ENCODE measurements around the gene CEP85. TPM values are rescaled to one million over a fixed set of nuclear protein-coding genes. Genes with fewer than 3 reads are reported as not detected.
A peak's percentile ranks its signal among the peaks of the same experiment; 100 is the strongest.

CEP85 gene
- polyA plus RNA-seq, 1 donor from 2014 or later = 6.6 TPM

DNA sequence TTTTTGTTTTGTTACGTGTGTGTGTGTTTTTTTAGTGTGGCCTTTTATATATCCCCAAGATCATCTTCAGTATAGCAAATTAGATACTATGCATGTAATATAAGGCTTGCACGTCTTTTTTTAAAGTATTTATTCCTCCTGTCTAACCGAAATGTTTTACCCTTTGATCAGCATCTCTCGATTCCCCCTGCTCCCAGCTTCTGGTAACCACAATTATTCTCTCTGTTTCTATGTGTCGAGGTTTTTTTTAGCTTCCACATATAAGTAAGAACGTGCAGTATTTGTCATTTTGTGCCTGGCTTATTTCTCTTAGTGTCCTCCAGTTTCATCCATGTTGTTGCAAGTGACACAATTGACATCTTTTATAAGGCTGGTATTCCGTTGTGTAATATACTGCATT, 18.7 kb downstream of the CEP85 start:
- Mint-ChIP-seq H3K4me1 (peaks cover 7 to 11% (median 10%) of the 10 kb centered on the region in 3 donors), H3K27me3 (no peaks in the 10 kb centered on the region), H3K27ac (no peak overlapping the region), H3K36me3 (peaks cover 1% of the 10 kb centered on the region), H3K9me3 (no peaks in the 10 kb centered on the region), H3K4me3 (no peak overlapping the region)

DNA sequence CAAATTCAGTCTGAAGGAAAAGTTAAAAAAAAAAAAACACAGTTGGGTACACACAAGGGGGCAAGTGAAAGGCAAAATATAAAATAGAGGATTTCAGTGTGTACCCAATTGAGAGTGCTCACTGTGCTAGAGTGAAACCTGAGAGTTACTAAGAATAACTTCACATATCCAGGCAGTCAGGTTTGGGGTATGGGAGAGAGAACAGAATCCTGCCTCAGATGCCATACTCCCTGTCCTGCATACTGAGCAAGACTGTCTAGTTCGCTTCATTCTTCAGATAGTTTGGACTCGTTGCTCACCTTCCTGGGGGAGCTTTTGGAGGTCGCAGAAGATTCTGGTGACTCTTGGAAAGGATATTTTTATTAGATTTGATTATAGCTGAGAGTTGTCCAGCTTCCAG, 20.4 kb downstream of the CEP85 start:
- H3K27me3 Mint-ChIP-seq = no peaks in the 10 kb centered on the region
- no peak overlapping the region for H3K27ac Mint-ChIP-seq
- no peak overlapping the region for H3K4me3 Mint-ChIP-seq
- peaks cover 15 to 23% (median 17%) of the 10 kb centered on the region in 3 donors for H3K4me1 Mint-ChIP-seq
- peaks cover 3% of the 10 kb centered on the region for H3K36me3 Mint-ChIP-seq
- no peaks in the 10 kb centered on the region for H3K9me3 Mint-ChIP-seq

DNA sequence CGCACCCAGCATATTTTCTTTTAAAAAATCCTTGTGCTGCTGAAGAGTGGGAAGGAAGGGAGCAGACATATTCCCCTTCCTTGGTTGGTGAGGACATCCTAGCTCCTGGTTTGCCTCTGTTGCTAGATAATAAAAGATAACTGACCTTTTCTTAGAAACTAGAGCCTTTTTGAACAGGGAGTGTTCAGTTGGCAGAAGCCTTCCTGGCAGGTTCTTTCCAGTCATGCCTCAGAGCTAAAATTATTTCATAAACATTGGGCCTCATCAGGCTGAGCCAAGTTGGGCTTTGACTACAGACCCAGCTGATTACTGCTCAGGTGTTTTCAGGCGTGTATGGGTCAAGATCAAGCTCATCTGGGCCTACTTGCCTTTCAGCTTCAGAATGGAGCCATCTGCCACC, 23.2 kb downstream of the CEP85 start:
- Mint-ChIP-seq H3K4me3 (peak overlapping the region in 1 of 4 donors; percentile 3), H3K27me3 (no peaks in the 10 kb centered on the region), H3K9me3 (no peaks in the 10 kb centered on the region), H3K36me3 (peaks cover 2% of the 10 kb centered on the region), H3K4me1 (peaks cover 19 to 22% (median 21%) of the 10 kb centered on the region in 3 donors), H3K27ac (peak overlapping the region in 1 of 3 donors; percentile 59)

DNA sequence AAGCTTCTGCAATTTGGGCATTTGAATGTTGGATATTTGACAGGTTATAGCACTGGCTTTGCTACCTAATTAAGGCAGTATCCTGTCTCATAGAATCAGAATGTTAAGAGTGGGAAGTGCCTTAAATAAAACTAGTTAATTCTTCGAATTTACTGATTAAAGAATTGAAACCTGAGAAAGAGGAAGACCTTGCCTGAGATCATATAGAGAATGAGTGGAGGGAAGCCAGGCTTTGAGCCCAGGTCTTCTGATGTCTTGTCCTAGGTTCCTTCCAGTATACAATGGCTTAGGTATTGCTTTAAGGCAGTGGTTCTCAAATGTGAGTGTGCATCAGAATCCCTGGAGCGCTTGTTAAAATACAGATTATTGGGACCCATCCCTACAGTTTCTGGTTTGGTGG, 25.0 kb downstream of the CEP85 start:
- Mint-ChIP-seq H3K4me3 (peak overlapping the region in 1 of 4 donors; percentile 42), H3K4me1 (peaks cover 19 to 25% (median 22%) of the 10 kb centered on the region in 3 donors), H3K27me3 (no peaks in the 10 kb centered on the region), H3K9me3 (no peaks in the 10 kb centered on the region), H3K27ac (no peak overlapping the region), H3K36me3 (peaks cover 4% of the 10 kb centered on the region)

DNA sequence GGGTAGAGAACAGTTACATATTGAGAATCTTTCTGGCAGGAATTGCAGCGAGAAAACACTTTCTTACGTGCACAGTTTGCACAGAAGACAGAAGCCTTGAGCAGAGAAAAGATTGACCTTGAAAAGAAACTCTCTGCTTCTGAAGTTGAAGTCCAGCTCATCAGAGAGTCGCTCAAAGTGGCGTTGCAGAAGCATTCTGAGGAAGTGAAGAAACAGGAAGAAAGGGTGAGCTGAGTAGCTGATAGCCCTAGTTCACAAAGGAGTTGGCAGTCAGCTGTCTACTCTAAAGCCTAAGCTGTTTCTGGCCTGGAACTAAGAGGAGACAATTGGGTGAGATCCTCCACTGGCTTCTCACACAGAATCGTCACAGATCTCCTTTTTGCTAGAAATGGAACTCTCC, 25.6 kb downstream of the CEP85 start:
- H3K4me1 Mint-ChIP-seq = peaks cover 19 to 23% (median 22%) of the 10 kb centered on the region in 3 donors
- no peaks in the 10 kb centered on the region for H3K9me3 Mint-ChIP-seq
- no peaks in the 10 kb centered on the region for H3K27me3 Mint-ChIP-seq
- H3K36me3 Mint-ChIP-seq = peaks cover 5% of the 10 kb centered on the region
- no peak overlapping the region for H3K4me3 Mint-ChIP-seq
- H3K27ac Mint-ChIP-seq = no peak overlapping the region

DNA sequence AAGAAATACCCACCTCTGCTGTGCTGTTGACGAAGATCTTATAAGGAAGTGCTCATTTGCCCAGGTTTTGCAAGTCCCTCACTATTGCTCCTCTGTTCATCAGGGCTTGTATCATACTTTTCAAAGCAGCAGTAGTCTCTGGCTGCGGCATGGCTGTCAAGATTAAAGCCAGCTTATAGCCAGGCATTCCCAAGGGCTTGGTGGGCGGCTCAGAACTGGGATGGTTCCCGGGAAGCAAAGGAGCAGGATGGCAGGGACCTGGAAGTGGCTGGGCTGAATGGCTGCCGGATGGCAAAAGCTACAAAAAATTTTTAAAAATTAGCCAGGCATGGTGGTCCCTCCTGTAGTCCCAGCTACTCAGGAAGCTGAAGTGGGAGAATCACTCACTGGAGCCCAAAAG, 29.2 kb downstream of the CEP85 start:
- no peaks in the 10 kb centered on the region for H3K9me3 Mint-ChIP-seq
- peak overlapping the region in 1 of 3 donors; percentile 51 for H3K27ac Mint-ChIP-seq
- no peak overlapping the region for H3K4me3 Mint-ChIP-seq

DNA sequence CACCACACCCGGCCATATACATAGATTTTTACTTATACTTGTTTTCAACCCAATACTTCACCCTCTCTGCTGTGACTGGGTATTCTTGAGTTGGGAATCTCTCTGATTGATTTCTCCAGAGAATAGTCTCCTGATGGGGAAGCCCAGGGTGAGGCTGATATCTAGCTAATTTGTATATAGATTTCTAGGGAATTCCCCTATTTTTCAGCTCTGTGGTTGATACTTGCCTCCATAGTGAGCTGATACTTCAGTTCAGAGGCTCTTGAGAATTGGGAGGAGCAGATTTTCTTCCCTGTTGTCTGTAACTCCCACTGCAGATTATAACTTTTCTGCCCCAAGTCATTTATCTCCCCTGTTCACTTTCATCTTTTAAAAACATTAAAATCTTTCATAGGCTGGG, 31.4 kb downstream of the CEP85 start:
- Mint-ChIP-seq H3K27me3 (no peaks in the 10 kb centered on the region), H3K9me3 (peaks cover 0 to 7% (median 5%) of the 10 kb centered on the region in 3 donors), H3K27ac (no peak overlapping the region), H3K4me3 (no peak overlapping the region), H3K36me3 (peaks cover 22% of the 10 kb centered on the region), H3K4me1 (peaks cover 1 to 6% (median 5%) of the 10 kb centered on the region in 3 donors)

More for the DNA sequence above, 29.2 kb downstream of the CEP85 start:
- Mint-ChIP-seq H3K36me3 (peaks cover 12% of the 10 kb centered on the region), H3K4me1 (peaks cover 11 to 19% (median 16%) of the 10 kb centered on the region in 3 donors), H3K27me3 (no peaks in the 10 kb centered on the region)

DNA sequence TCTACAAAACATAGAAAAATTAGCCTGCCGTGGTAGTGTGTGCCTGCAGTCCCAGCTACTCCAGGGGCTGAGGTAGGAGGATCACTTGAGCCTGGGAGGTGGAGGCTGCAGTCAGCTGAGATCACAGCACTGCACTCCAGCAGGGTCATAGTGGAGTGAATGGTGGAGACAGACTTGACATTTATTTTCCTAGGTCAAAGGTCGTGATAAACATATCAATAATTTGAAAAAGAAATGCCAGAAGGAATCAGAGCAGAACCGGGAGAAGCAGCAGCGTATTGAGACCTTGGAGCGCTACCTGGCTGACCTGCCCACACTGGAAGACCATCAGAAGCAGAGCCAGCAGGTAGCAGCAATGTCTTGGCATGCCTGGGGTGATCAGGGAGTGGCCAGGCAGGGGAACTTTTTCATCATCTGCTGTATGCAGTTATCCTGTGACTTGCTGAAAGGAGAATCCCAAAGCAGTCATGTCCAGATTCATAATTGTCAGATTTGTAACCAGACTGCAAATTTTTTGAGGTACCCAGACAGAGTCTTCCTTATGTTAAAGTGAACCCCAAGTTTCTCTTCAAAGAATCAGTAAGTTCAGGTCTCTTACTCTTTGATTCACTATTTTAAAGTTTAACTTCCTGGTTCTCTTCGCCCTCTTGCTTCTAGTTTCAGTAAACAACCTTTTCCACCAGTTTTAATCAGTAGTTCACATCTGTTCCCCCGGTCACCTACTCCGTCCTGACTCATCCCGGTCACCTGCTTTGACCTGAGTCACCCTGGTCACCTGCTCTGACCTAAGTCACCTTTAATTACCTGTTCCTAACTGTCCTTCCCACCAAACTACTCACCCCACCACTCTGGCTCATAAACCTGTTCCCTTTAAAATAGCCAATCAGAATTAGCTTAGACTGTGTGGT, 34.5 kb downstream of the CEP85 start:
- peak overlapping the region in 1 of 4 donors; percentile 74 for H3K4me3 Mint-ChIP-seq
- H3K27ac Mint-ChIP-seq = peak overlapping the region in 1 of 3 donors; percentile 95
- peaks cover 26% of the 10 kb centered on the region for H3K36me3 Mint-ChIP-seq
- H3K9me3 Mint-ChIP-seq = peaks cover 0 to 7% (median 5%) of the 10 kb centered on the region in 3 donors
- no peaks in the 10 kb centered on the region for H3K27me3 Mint-ChIP-seq
- H3K4me1 Mint-ChIP-seq = peaks cover 1 to 5% (median 4%) of the 10 kb centered on the region in 3 donors

DNA sequence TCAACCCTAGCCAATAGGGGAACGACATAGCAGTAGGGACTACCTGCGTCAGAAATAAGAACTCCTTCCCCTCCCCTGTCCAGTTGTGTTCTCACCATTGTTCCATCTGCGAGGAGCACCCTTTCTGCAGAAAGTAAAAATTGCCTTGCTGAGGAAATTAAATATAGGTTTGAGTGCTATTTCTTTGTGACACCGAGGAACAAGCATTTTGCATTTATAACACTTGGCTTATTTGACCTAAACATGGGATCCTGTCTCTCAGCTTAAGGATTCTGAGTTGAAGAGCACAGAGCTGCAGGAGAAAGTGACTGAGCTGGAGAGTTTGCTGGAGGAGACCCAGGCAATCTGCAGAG, 35.2 kb downstream of the CEP85 start:
- Mint-ChIP-seq H3K4me3 (no peak overlapping the region), H3K27me3 (no peaks in the 10 kb centered on the region), H3K9me3 (peaks cover 0 to 7% (median 5%) of the 10 kb centered on the region in 3 donors), H3K36me3 (peaks cover 22% of the 10 kb centered on the region), H3K4me1 (peaks cover 1 to 4% (median 3%) of the 10 kb centered on the region in 3 donors), H3K27ac (peak overlapping the region; percentile 28 to 95 (median 61))

DNA sequence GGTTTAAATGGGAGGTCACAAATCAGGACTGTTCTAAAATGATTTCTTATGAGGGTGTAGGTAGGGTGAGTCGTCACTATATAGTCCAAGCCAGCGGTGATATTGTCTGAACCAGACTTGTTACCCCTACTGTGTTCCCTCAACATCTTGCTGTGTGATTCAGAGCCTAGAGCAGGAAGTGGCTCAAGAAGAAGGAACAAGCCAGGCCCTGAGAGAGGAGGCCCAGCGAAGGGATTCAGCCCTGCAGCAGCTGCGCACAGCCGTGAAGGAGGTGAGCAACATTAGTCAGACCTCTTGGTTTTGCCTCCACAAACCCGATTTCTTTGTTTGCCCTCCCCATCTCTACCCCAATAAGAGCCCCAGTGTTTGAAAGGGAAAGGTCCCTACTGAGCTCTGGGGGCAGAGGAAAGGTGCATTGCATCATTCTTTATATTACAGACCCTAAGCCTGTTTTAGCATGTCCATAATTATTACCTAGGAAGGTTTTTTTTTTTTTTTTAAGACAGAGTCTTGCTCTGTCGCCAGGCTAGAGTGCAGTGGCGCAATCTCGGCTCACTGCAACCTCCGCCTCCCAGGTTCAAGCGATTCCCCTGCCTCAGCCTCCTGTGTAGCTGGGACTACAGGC, 40.9 kb downstream of the CEP85 start:
- no peaks in the 10 kb centered on the region for H3K27me3 Mint-ChIP-seq
- H3K36me3 Mint-ChIP-seq = peaks cover 4% of the 10 kb centered on the region
- no peaks in the 10 kb centered on the region for H3K9me3 Mint-ChIP-seq
- peak overlapping the region in 1 of 3 donors; percentile 94 for H3K27ac Mint-ChIP-seq
- H3K4me3 Mint-ChIP-seq = peak overlapping the region in 1 of 4 donors; percentile 34
- peaks cover 14 to 35% (median 24%) of the 10 kb centered on the region in 3 donors for H3K4me1 Mint-ChIP-seq

DNA sequence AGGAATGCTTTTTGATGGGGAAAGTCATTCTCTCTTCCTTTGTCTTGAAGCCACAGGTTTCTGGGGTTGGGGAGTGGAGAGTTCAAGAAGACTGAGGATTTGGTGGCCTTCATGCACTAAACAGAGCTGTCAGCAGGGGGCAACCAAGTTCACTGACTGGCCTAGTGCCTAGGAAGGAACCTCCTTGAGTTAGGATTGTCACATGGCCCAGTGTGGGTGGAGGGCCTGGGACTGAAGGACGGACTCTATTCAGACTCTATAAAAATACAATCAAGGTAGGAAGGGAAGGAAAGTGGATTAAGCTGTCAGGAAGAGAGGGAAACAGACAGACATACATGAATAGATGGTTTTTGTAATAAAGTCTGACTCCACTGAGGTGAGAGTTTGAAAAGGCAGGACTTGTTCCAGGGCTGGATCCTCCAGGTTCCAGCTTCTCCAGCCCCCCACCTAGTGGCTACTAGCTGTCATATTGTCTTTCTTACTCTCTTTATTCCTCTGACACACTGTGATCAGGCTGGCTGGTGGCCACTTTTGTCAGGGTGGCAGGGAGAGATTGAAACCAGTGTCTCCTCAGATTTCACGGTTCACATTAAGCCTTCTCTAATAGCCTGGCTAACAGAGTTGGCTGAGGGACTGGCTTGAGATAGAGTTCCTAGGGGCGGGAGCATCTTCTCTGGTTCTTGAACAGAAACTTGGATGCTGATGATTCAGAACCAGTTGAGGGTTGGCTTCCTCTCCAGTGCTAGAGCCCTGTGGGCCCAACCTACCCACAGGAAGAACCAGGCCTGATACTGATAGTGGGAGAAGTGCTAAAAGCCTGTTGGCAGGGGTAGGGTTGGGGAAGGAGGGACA, 41.8 kb downstream of the CEP85 start:
- H3K36me3 Mint-ChIP-seq = peaks cover 4% of the 10 kb centered on the region
- peak overlapping the region; percentile 56 to 94 (median 86) for H3K27ac Mint-ChIP-seq
- peaks cover 14 to 36% (median 25%) of the 10 kb centered on the region in 3 donors for H3K4me1 Mint-ChIP-seq
- no peaks in the 10 kb centered on the region for H3K27me3 Mint-ChIP-seq
- H3K4me3 Mint-ChIP-seq = peak overlapping the region in 3 of 4 donors; percentile 30 to 64 (median 46)
- no peaks in the 10 kb centered on the region for H3K9me3 Mint-ChIP-seq

DNA sequence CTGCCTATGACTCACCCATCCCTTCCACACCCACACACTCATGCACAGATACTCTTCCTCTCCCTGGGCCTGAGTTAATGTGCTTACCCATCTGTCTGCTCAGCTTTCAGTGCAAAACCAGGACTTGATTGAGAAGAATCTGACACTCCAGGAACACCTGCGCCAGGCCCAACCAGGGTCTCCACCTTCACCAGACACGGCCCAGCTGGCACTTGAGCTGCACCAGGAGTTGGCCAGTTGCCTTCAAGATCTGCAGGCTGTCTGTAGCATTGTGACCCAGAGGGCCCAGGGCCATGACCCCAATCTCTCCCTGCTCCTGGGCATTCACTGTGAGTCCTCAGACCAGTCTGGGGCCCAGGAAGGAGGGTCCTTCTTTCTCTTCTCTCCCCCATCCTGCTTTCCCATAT, 42.4 kb downstream of the CEP85 start:
- H3K4me3 Mint-ChIP-seq = peak overlapping the region in 2 of 4 donors; percentile 46 to 64
- H3K27ac Mint-ChIP-seq = peak overlapping the region; percentile 56 to 94 (median 86)
- H3K9me3 Mint-ChIP-seq = no peaks in the 10 kb centered on the region
- no peaks in the 10 kb centered on the region for H3K27me3 Mint-ChIP-seq
- H3K4me1 Mint-ChIP-seq = peaks cover 18 to 42% (median 31%) of the 10 kb centered on the region in 3 donors
- H3K36me3 Mint-ChIP-seq = peaks cover 6% of the 10 kb centered on the region

DNA sequence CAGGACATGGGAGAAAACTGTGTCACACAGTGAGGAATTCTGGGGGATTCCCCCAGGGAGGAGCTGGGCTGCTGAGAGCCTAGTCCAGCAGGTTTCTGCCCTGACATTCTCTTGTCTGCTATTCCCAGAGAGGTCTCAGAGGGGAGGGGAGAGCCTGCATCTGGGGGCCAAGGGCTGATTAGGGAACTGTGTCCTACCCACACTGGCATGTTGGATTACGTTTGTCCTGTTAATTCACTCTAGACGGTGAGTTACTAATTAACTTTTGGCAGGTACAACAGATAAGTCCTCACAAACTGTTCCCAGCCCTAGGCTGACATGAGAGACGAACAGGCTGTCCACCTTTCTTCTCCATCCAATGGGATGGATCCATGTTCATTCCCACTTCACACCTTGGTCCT, 43.3 kb downstream of the CEP85 start:
- peaks cover 14 to 48% (median 34%) of the 10 kb centered on the region in 3 donors for H3K4me1 Mint-ChIP-seq
- no peaks in the 10 kb centered on the region for H3K9me3 Mint-ChIP-seq
- peak overlapping the region in 2 of 3 donors; percentile 46 to 51 for H3K27ac Mint-ChIP-seq
- H3K36me3 Mint-ChIP-seq = peaks cover 3% of the 10 kb centered on the region
- H3K27me3 Mint-ChIP-seq = no peaks in the 10 kb centered on the region
- no peak overlapping the region for H3K4me3 Mint-ChIP-seq

DNA sequence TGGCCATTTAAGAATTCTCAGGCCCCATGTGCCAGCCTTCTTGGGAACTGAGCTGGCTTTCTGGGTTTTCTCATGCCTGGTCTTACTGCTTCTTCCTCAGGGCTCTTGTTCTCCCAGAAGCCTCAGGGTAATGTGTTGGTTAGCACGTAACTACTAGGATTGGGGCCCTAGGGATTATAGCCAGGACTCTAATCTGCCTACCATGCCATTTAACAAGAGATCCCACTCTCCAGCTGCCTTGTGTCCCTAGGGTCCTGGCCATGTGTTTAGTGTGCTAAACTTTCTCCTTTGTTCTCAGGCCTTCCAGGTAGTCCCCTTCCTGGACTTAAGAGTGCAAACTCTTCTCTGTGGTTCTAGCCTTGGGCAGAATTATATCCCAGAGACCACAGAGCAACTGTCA, 43.7 kb downstream of the CEP85 start:
- H3K4me3 Mint-ChIP-seq = no peak overlapping the region
- no peaks in the 10 kb centered on the region for H3K27me3 Mint-ChIP-seq
- H3K27ac Mint-ChIP-seq = peak overlapping the region in 2 of 3 donors; percentile 46 to 100
- peaks cover 14 to 52% (median 34%) of the 10 kb centered on the region in 3 donors for H3K4me1 Mint-ChIP-seq
- H3K36me3 Mint-ChIP-seq = peaks cover 3% of the 10 kb centered on the region
- no peaks in the 10 kb centered on the region for H3K9me3 Mint-ChIP-seq

Data from IgD-negative memory B cell (primary cell).